ENCODE measurements around the gene CHFR.

GRCh38 chr12:132836795-132837331 is 50.5 kb downstream of the CHFR start:
- TF ChIP-seq CTCF (IDR thresholded peaks at IDR 0.05) (no peak), POLR2A (IDR thresholded peaks at IDR 0.05) (no peak), EP300 (IDR thresholded peaks at IDR 0.05) (no peak)
